Measurements from ENCODE around the gene IFNA17. TPM values are rescaled to one million over a fixed set of nuclear protein-coding genes. Genes with fewer than 3 reads are reported as not detected.

The IFNA17 gene
- total RNA-seq (2014; rRNA removed), result not detected in 2 replicates
- Bru-seq, nascent RNA, result not detected
- BruChase-seq, experiment 1, labeled RNA remaining after a 6-hour chase, result not detected
- BruChase-seq, experiment 2, labeled RNA remaining after a 2-hour chase, result percentile 28 among the genes with signal in this experiment
- long read RNA-seq, result 0 reads

GRCh38 chr9:21228122-21228521 is at the start of gene IFNA17:
Gene IFNA17 (minus strand): TSS chr9:21228222. CDS start chr9:21228173, 49 bp downstream.
- DNase-seq (no peak), ATAC-seq (no peak)
- no peak within 1 kb of the TSS for H3K4me3 ChIP-seq (ENCODE audit: low read length)
- H3K4me2 ChIP-seq (ENCODE audit: low read length), result no peak within 1 kb of the TSS
- H3K27ac ChIP-seq (ENCODE audit: low read length), result no peak within 1 kb of the TSS
- ChIA-PET POLR2A (ENCODE audit: unreplicated experiment) (no interaction called here), CTCF (no interaction called here)
- H4K20me1 ChIP-seq (ENCODE audit: low read length), result no peaks in the 10 kb centered on the region
- no peaks in the 10 kb centered on the region for H3K9me2 ChIP-seq (replicated peaks; ENCODE audit: low read length)
- intact Hi-C loops (cut with micrococcal nuclease), result no loop called here
- no peaks in the 10 kb centered on the region for H3K4me1 ChIP-seq (ENCODE audit: insufficient read depth, low read length)
- BruUV-seq (replicated peaks), result no TSS peak
- H2AFZ ChIP-seq (ENCODE audit: low read length), result no peak within 1 kb of the TSS
- no peaks in the 10 kb centered on the region for H3K9me3 ChIP-seq (ENCODE audit: low read length)
- TF ChIP-seq EZH2 (IDR thresholded peaks at IDR 0.05; ENCODE audit: low read length, unreplicated experiment) (no peak), CTCF (conservative IDR thresholded peaks at IDR 0.05; ENCODE audit: low read depth, low read length) (no peak), EZH2phosphoT487 (IDR thresholded peaks at IDR 0.05; ENCODE audit: borderline replicate concordance, low read length) (no peak)
- 0 out of 2 replicates have a peak, but pooled peaks cover 6% of the 10 kb centered on the region for H3K27me3 ChIP-seq (ENCODE audit: low read length)
- H3K9ac ChIP-seq (ENCODE audit: low read length), result no peak within 1 kb of the TSS
- no peaks in the 10 kb centered on the region for H3K79me2 ChIP-seq (ENCODE audit: low read length)
- H3K36me3 ChIP-seq (ENCODE audit: low read depth, low read length), result no peaks in the 10 kb centered on the region
- H3F3A ChIP-seq (ENCODE audit: low read length, unreplicated experiment), result no peaks in the 10 kb centered on the region

GRCh38 chr9:21268347-21268657 is 40.3 kb upstream of the IFNA17 start:
- Histone ChIP-seq H3K4me2 (ENCODE audit: low read length) (no peak overlapping the region), H3K79me2 (ENCODE audit: low read length) (no peaks in the 10 kb centered on the region), H2AFZ (ENCODE audit: low read length) (no peak overlapping the region), H3K9ac (ENCODE audit: low read length) (no peak overlapping the region), H3F3A (ENCODE audit: low read length, unreplicated experiment) (no peaks in the 10 kb centered on the region), H3K36me3 (ENCODE audit: low read depth, low read length) (no peaks in the 10 kb centered on the region), H3K9me2 (replicated peaks; ENCODE audit: low read length) (no peaks in the 10 kb centered on the region), H3K4me3 (ENCODE audit: low read length) (no peak overlapping the region), H3K27ac (ENCODE audit: low read length) (no peak overlapping the region), H3K4me1 (ENCODE audit: insufficient read depth, low read length) (peaks cover 4% of the 10 kb centered on the region; the same call in 1 of the 2 replicates), H3K27me3 (ENCODE audit: low read length) (no peaks in the 10 kb centered on the region; the same call in 1 of the 2 replicates), H4K20me1 (ENCODE audit: low read length) (no peaks in the 10 kb centered on the region), H3K9me3 (ENCODE audit: low read length) (no peaks in the 10 kb centered on the region)
- POLR2A ChIA-PET (ENCODE audit: unreplicated experiment), result interaction anchor here (0.6 kb wide), 1 partner anchor 25 kb away, joined by 3 read pairs; no protein-coding TSS in a partner anchor
- DNase-seq (no peak), ATAC-seq (no peak)
- intact Hi-C loops (cut with micrococcal nuclease), result no loop called here
- no peak for TF ChIP-seq EZH2phosphoT487 (IDR thresholded peaks at IDR 0.05; ENCODE audit: borderline replicate concordance, low read length)
- TF ChIP-seq CTCF (conservative IDR thresholded peaks at IDR 0.05; ENCODE audit: low read depth, low read length), result no peak
- no peak for TF ChIP-seq EZH2 (IDR thresholded peaks at IDR 0.05; ENCODE audit: low read length, unreplicated experiment)
- no TSS peak for BruUV-seq (replicated peaks)
- CTCF ChIA-PET, result no interaction called here

DNA sequence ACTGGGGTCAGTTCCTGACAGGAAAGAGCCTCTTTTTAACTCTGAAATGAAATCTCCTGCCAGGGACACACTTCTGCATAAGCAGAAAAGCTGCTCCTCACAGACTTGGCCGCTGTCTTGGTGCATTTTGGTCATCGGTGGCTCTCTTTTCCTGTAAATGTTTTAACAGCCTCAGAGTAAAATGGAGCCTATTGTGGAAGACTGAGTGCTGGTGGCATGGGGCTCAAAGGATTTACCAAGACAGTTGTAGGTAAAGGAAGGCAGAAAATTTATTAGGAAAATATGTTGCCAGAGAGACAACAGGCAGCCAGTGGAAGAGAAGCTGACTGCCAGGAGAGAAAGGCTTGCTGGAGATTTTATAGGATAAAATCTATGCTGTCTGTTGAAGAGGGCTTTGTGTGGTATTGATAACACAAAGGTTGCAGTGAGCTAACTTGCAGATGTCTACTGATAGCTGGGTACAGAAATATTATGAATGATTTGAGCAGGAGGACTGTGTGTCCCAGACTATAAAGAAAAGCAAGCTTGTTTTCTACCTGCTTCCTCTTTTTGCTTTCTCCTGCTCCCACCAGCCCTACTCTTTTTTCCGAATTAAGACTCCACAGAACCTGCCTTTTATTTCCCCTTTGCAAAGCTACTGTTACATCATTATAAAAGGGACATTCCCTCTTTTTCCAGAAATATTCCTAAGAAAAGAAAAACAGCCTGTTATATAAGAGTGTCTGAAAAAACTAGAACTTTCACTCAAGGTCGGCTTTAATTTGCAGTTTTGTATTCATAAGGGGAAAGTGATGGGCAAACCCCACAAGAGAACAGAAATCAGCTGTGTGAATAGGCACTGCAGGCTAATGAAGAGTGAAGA is 39.7 kb upstream of the IFNA17 start:
- no peak overlapping the region for H3K9ac ChIP-seq (ENCODE audit: low read length)
- H3K4me1 ChIP-seq (ENCODE audit: insufficient read depth, low read length), result peaks cover 4% of the 10 kb centered on the region; the same call in 1 of the 2 replicates
- intact Hi-C loops (cut with micrococcal nuclease), result no loop called here
- no peaks in the 10 kb centered on the region for H3K79me2 ChIP-seq (ENCODE audit: low read length)
- no peak overlapping the region for H2AFZ ChIP-seq (ENCODE audit: low read length)
- DNase-seq (no peak), ATAC-seq (no peak)
- H3K9me2 ChIP-seq (replicated peaks; ENCODE audit: low read length), result no peaks in the 10 kb centered on the region
- no peaks in the 10 kb centered on the region for H3F3A ChIP-seq (ENCODE audit: low read length, unreplicated experiment)
- CTCF ChIA-PET, result no interaction called here
- H3K4me2 ChIP-seq (ENCODE audit: low read length), result no peak overlapping the region
- no peaks in the 10 kb centered on the region for H3K36me3 ChIP-seq (ENCODE audit: low read depth, low read length)
- no TSS peak for BruUV-seq (replicated peaks)
- POLR2A ChIA-PET (ENCODE audit: unreplicated experiment), result interaction anchor here (0.6 kb wide), 1 partner anchor 26 kb away, joined by 3 read pairs; no protein-coding TSS in a partner anchor
- TF ChIP-seq EZH2 (IDR thresholded peaks at IDR 0.05; ENCODE audit: low read length, unreplicated experiment), result no peak
- TF ChIP-seq CTCF (conservative IDR thresholded peaks at IDR 0.05; ENCODE audit: low read depth, low read length), result no peak
- no peak for TF ChIP-seq EZH2phosphoT487 (IDR thresholded peaks at IDR 0.05; ENCODE audit: borderline replicate concordance, low read length)
- H3K27ac ChIP-seq (ENCODE audit: low read length), result no peak overlapping the region
- no peaks in the 10 kb centered on the region; the same call in 1 of the 2 replicates for H3K27me3 ChIP-seq (ENCODE audit: low read length)
- H3K9me3 ChIP-seq (ENCODE audit: low read length), result no peaks in the 10 kb centered on the region
- H4K20me1 ChIP-seq (ENCODE audit: low read length), result no peaks in the 10 kb centered on the region
- H3K4me3 ChIP-seq (ENCODE audit: low read length), result no peak overlapping the region

All from PC-3 (cell line).